GM21619 (cell line): ENCODE measurements around the gene RUNX3.
"Not testable (repeated sequence)": the region's sequence is repeated elsewhere in the genome, so short reads cannot be mapped to it uniquely, and the experiment has no call there.

Experiments used
- ATAC-seq: cut with Tn5 transposase; IDR thresholded peaks from one replicate; pipeline ENCODE4 v1.9.1; 2021; ENCODE audit not compliant: unreplicated experiment

RUNX3 gene

DNA sequence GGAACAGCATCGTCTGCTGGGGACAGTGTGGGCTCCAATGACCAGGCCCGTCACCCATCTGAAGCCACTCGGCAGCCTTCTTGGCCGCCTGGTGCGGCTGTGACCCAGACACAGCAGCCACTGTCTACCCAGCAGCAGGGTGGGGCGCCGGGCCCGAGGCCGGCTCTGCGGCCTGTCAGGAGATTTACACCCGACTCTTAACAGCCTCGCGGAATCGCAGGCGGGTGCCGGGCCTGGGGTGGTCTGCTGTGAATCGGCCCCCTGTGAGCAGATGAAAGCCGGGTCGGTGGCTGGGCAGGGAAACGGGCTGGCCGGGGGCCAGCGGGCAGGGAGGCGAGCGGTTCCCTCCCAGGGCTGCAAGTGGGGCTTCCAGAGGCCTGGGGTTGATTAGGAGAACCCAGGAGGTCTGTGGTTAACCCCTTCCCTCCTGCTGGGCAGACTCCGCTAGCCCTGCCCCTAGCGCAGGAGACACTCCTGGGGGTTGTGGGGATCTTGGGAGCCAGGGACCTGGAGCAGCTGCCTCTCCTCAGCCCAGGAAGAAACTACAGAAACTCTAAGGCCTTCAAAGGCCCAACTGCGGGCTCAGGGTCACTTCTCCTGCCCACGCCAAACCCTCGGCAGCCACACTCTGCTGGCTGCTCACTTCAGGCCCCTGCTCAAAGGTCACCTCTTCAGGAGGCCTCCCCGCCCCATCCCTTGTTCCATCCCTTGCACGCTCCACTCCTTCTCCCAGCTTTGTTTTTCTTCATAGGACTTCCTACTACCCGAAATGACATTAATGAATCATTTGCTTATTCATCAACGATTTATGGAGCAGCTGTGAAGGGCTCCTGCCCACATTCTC is 15.6 kb downstream of the RUNX3 start:
- no peak for ATAC-seq

- ATAC-seq: no peak
These were observed 16.4 kb downstream of the RUNX3 start for GRCh38 chr1:24913616-24914225.

GRCh38 chr1:24913274-24913604 is 16.8 kb downstream of the RUNX3 start:
- no peak for ATAC-seq

DNA sequence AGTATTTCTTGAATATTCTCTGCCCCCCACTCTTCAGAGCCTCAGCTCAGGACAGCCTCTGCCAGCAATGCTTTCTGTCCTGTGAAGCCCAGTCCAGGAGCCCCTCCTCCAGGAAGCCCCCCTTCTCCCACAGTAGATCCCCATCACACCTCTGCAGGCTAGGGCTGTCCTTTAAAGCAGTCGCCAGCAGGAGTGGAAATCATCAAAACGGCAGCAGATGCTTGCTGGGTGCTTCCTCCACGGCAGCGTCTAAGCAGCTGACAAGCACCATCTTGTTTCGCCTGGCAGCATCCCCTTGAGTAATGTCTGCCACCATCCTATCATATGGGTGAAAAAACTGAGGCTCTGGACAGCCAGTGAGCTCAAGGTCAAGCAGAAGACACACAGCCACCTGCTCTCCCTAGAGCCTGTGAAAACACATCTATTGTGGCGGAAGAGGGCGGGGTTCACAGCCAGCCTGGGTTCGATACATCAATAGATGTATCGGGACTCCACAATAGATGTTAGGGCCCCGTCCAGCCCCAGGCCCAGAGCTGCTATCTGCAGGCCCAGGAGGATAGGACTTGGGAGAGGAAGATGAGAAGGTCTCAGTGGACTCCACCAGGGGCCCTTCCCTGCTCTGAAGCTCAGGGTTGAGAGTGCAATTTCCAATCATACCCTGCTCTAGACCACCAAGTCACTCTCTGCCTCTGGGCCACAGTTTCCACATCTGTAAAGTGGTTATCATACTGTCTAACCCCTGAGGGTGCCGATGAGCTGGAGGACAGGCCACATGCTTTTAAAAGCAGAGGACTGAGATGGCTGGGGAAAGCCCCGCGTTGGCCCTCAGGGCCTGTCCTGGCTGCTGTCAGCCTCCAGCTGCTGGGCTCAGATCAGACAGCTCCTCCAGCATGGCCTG is 17.5 kb downstream of the RUNX3 start:
- ATAC-seq: no peak

DNA sequence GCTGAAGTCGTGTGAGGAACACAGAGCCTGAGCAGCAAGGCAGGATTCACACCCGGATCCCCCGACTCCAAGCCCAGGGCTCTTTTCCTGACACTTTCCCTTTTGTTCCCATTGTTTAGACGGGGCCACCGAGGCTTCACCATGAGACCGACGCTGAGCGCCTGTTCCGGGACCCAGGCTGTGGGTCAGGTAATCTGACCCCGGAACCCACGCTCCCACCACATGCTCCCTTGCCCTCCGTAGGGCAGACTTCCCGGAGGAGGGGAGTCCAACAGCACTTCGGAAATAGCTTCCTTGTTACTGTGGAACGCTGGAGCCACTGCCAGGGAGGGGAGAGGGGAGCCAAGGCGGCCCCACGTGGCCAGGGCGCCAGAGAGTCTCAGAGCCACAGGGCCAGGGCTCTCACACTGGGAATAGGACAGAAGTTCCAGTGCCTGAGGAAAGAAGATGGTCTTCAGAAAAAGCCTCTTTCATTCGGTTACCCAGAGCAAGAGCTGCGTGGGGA is 18.4 kb downstream of the RUNX3 start:
- no peak for ATAC-seq

DNA sequence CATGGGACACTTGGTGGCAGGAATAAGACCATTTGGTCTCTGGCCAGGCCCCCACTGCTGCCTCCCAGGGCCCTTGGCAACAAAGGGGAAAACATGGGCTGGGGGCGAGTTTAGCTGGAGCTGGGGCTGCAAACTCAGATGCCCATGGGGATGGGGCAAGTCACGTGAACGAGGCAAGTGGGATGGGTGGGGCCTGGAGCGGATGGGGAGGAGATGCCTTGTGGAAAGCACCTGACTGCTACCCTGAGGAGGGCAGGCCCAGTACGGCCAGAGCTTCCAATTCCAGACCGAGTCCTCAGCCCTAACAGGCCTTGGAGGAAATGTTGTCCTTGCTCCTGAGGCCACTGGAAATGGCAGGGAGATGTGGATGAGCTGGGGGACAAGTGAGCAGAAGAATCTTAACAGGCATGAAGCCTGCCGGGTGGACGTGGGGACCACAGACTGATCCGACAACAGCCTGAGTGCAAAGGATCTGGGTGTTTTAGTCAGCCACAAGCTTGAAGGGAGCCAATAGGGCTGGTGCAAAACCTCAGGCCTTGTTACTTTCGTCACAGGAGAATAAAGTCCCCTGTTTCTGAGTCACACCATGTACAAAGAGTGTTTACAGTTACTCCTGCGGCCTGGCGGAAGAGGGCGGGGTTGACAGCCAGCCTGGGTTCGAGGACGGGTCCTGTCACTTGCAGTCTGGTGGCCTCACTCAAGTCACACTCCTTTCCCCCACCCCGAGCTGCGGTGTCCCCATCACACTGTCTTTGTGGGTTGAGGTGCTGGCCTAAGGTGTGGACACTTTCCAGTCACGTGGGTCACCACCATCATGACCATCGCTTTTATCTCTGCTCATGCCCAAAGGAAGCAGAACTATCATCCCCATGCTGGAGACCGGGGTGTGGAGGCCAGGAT is 19.1 kb downstream of the RUNX3 start:
- no peak for ATAC-seq

- no peak for ATAC-seq
These were observed 19.9 kb downstream of the RUNX3 start for GRCh38 chr1:24910210-24910609.

- ATAC-seq: no peak
These were observed 20.6 kb downstream of the RUNX3 start for GRCh38 chr1:24909388-24909898.

GRCh38 chr1:24908591-24909259 is 21.4 kb downstream of the RUNX3 start:
- ATAC-seq: no peak

- not testable (repeated sequence) for ATAC-seq
These were observed 22.3 kb downstream of the RUNX3 start for GRCh38 chr1:24907587-24908294.

DNA sequence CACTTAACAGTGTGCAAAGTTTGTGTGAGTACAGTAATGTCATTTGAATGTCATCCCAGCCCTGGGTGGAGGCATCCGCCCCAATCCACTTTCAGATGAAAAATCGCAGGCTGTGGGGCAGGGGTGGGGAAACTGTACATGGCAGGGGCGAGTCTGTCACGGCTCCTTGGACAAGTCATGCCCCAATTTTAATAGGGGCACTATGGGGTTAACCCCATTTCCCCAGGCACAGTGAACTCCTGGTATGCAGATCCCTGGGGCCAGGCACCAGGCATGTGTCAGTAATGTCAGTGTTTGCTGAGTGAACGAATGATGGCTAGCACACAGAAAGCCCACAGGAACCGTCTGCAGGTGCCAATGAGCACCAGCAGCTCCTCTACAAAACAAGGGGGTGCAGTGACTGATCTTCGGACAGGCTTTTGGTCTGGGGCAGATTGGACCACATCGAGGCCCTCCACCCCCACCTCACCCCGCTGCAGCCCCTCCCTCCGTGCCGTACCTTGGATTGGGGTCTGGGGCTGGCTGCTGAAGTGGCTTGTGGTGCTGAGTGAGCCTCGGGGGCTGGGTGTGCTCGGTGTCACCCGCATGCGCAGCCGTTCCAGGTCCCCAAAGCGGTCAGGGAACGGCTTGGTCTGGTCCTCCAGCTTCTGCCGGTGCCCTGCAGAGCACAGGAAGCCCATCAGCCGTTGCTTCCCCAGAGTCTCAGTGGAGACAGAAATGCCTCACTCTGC is 23.2 kb downstream of the RUNX3 start:
- no peak for ATAC-seq

DNA sequence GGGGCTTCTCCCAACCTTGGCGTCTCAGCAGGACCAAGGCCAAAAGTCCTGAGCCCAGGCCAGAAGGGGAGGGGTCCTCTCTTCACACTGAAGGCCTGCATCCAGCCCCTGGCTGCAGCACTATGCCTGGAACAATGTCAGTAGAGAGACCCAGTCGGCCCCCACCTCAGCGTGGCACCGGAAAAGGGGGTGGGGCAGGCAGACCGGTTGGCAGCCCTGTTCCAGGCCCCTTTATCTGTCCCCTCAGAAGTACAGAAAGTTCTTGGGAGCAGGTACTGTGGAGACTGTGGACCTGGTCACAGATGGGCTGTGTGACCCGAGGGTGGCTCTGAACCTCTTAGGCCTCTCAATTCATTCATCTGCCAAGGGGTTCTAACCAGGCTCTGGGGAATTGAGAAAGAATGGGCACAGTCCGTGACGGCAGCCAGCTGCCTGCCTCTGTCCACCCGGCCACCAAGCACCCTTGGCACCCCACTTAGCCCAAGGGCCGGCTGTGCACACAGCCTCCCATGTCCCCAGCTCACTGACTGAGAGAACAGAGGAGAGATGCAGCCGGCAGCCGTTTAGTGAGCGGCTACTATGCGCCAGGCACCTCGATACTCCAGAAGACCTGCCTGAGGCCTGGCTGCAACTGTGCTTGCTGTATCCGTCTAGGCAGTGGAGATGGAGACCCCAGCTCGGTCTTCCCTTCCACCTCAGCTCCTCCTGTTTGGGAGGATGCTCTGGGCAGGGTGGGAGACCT is 23.9 kb downstream of the RUNX3 start:
- no peak for ATAC-seq

- ATAC-seq: no peak
These were observed 24.6 kb downstream of the RUNX3 start for GRCh38 chr1:24905355-24905978.

GRCh38 chr1:24904731-24905354 is 25.2 kb downstream of the RUNX3 start:
- ATAC-seq: no peak

- ATAC-seq: no peak
These were observed 25.9 kb downstream of the RUNX3 start for GRCh38 chr1:24903955-24904730.

DNA sequence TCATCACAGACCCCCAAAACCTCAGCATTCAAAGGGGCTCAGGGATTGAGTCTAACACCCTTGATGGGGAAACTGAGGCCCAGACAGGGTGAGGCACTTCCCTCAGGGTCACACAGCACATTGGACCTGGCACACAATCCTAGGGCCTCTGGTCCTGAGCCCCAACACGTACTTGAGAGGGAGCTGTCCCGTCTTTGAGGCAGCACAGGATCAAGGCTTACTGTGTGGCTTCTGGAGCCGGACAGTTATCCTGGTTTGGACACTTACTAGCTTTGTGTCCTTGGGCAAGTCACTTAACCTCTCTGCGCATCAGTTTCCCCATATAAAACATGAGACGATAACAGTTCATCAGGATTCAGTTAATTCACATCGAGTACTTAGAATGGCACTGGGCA is 26.5 kb downstream of the RUNX3 start:
- no peak for ATAC-seq
